GM12875 (cell line): ENCODE data around the gene ARHGEF40.

Experiments
- H3K4me3 ChIP-seq: one replicate; pipeline ENCODE4 v1.5.1; 2011; ENCODE audit warnings: low read depth, low read length, control low read depth
- TF ChIP-seq, protein P1 (sequence below): IDR thresholded peaks from 2 replicates; pipeline ENCODE4 v1.5.1; 2011; ENCODE audit warnings: low read depth, mild to moderate bottlenecking, control low read depth, inconsistent platforms, low read length, moderate library complexity, borderline replicate concordance; ENCODE audit not compliant: insufficient read depth

The ARHGEF40 gene

GRCh38 chr14:21048638-21049037 is 21.5 kb upstream of the ARHGEF40 start:
- TF ChIP-seq, protein P1, sequence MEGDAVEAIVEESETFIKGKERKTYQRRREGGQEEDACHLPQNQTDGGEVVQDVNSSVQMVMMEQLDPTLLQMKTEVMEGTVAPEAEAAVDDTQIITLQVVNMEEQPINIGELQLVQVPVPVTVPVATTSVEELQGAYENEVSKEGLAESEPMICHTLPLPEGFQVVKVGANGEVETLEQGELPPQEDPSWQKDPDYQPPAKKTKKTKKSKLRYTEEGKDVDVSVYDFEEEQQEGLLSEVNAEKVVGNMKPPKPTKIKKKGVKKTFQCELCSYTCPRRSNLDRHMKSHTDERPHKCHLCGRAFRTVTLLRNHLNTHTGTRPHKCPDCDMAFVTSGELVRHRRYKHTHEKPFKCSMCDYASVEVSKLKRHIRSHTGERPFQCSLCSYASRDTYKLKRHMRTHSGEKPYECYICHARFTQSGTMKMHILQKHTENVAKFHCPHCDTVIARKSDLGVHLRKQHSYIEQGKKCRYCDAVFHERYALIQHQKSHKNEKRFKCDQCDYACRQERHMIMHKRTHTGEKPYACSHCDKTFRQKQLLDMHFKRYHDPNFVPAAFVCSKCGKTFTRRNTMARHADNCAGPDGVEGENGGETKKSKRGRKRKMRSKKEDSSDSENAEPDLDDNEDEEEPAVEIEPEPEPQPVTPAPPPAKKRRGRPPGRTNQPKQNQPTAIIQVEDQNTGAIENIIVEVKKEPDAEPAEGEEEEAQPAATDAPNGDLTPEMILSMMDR: no peak
- H3K4me3 ChIP-seq: no peak overlapping the region

DNA sequence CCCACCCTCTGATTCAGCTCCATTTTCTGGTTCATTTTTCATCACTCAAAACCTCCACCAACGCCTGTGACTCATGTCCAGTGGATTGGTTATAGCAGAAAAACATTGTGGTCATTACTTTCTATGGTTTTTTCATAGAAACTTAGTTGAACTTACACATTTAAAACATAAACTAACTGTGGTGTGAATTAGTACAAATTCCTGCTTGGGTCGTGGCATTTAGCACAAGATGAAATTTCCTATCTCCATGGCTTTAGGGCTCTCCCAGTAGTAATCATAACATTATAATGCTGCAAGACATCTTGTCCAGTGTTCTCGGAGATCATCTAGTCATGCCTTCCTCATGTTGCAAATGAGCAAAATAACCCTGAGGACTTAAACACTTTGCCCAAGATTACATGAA is 20.8 kb upstream of the ARHGEF40 start:
- TF ChIP-seq, protein P1: no peak
- no peak overlapping the region for H3K4me3 ChIP-seq

DNA sequence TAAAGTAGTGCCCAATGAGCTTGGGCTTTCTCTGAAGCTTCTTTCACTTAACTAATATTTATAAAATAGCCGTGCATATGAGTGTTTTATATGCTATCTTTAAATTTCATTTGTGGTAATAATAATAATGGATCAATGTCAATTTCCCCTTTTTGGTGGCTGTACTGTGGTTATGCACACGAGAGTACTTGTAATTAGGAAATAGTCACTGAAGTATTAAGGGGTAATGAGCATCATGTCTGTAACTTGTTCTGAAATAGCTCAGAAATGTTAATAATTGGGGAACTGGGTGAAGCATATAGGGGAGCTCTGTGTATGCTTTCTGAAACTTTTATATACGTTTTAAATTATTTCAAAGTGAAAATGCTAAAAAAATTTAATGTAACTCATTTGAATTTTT is 19.5 kb upstream of the ARHGEF40 start:
- TF ChIP-seq, protein P1: no peak
- no peak overlapping the region for H3K4me3 ChIP-seq

- TF ChIP-seq, protein P1: no peak
- no peak overlapping the region for H3K4me3 ChIP-seq
Observed at GRCh38 chr14:21053184-21054122, 16.7 kb upstream of the ARHGEF40 start.

GRCh38 chr14:21054123-21054767 is 15.9 kb upstream of the ARHGEF40 start:
- H3K4me3 ChIP-seq: no peak overlapping the region
- TF ChIP-seq, protein P1: no peak

DNA sequence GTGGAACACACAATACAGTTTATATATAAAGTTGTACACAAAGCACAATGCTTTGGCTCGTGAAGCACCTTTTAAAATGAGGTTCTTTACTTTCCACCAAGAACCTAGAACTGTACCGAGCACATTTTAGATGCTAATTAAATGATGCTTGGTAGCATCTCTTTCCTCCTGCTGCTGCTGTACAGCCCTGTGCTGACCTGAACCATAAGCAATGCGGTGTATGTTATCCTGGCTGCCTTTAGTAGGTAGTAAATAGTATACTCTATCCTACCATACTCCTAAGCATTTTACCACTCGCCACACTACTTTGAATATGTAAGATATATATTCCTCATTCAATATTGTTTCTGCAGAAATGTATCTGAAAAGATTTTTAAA is 15.3 kb upstream of the ARHGEF40 start:
- H3K4me3 ChIP-seq: no peak overlapping the region
- TF ChIP-seq, protein P1: no peak
